NCI-H82 treated with DMSO at 0.1 percent for 48 hours (cell line): ENCODE results near the gene EID3.

ENCODE experiments used
- DNase-seq: peaks from one replicate; lab custom pipeline; 2025; ENCODE audit not compliant: unreplicated experiment; lab: John Stamatoyannopoulos, UW

Gene EID3

GRCh38 chr12:104333692-104334255 is 30.2 kb downstream of the EID3 start:
- DNase-seq: no peak

- DNase-seq: no peak
Observed at GRCh38 chr12:104334581-104334980, 31.0 kb downstream of the EID3 start.

- no peak for DNase-seq
Observed at GRCh38 chr12:104336115-104336514, 32.6 kb downstream of the EID3 start.

GRCh38 chr12:104337030-104337558 is 33.6 kb downstream of the EID3 start:
- DNase-seq: no peak

GRCh38 chr12:104339663-104340062 is 36.1 kb downstream of the EID3 start:
- no peak for DNase-seq

GRCh38 chr12:104340177-104340576 is 36.6 kb downstream of the EID3 start:
- no peak for DNase-seq

GRCh38 chr12:104340925-104341611 is 37.5 kb downstream of the EID3 start:
- DNase-seq: no peak

- DNase-seq: no peak
Observed at GRCh38 chr12:104342147-104342546, 38.6 kb downstream of the EID3 start.

GRCh38 chr12:104342635-104343249 is 39.2 kb downstream of the EID3 start:
- DNase-seq: no peak

- DNase-seq: no peak
Observed at GRCh38 chr12:104344682-104345081, 41.1 kb downstream of the EID3 start.

- no peak for DNase-seq
Observed at GRCh38 chr12:104345234-104346066, 41.9 kb downstream of the EID3 start.

- DNase-seq: no peak
Observed at GRCh38 chr12:104347374-104348075, 44.0 kb downstream of the EID3 start.

- DNase-seq: no peak
Observed at GRCh38 chr12:104348283-104348993, 44.9 kb downstream of the EID3 start.

GRCh38 chr12:104348994-104349494 is 45.5 kb downstream of the EID3 start:
- no peak for DNase-seq

GRCh38 chr12:104350211-104351056 is 46.9 kb downstream of the EID3 start:
- DNase-seq: no peak

- DNase-seq: no peak
Observed at GRCh38 chr12:104351057-104351983, 47.8 kb downstream of the EID3 start.

GRCh38 chr12:104352106-104352713 is 48.7 kb downstream of the EID3 start:
- no peak for DNase-seq
